GM18868 (cell line): ENCODE results near the gene SH3GLB2.
A peak's percentile ranks its signal among the peaks of the same experiment; 100 is the strongest.
"Not testable (repeated sequence)": the region's sequence is repeated elsewhere in the genome, so short reads cannot be mapped to it uniquely, and the experiment has no call there.

ENCODE experiments used
- ATAC-seq: cut with Tn5 transposase; IDR thresholded peaks from one replicate; pipeline ENCODE4 v1.9.1; 2021; ENCODE audit warnings: mild to moderate bottlenecking, moderate library complexity; ENCODE audit not compliant: unreplicated experiment

SH3GLB2 gene

GRCh38 chr9:129054163-129054851 lies 26.2 kb upstream of the SH3GLB2 start:
- ATAC-seq = no peak

- ATAC-seq = no peak
Observed at GRCh38 chr9:129053020-129053419, 24.9 kb upstream of the SH3GLB2 start.

GRCh38 chr9:129052592-129052991 lies 24.5 kb upstream of the SH3GLB2 start:
- no peak for ATAC-seq

GRCh38 chr9:129042016-129042415 lies 13.9 kb upstream of the SH3GLB2 start:
- ATAC-seq = no peak

GRCh38 chr9:129040113-129040643 lies 12.0 kb upstream of the SH3GLB2 start:
- no peak for ATAC-seq

GRCh38 chr9:129038109-129038852 lies 10.2 kb upstream of the SH3GLB2 start:
- no peak for ATAC-seq

GRCh38 chr9:129037767-129038098 lies 9.6 kb upstream of the SH3GLB2 start:
- ATAC-seq = no peak

GRCh38 chr9:129036923-129037766 lies 9.0 kb upstream of the SH3GLB2 start:
- ATAC-seq = no peak

GRCh38 chr9:129036241-129036922 lies 8.3 kb upstream of the SH3GLB2 start, which contains the start of gene MIGA2:
Gene MIGA2 (plus strand): TSS chr9:129036626. CDS start chr9:129040595, 3,969 bp downstream.
- ATAC-seq = peak; percentile 98

GRCh38 chr9:129035838-129036237 lies 7.7 kb upstream of the SH3GLB2 start:
- not testable (repeated sequence) for ATAC-seq

- ATAC-seq = no peak
Observed at GRCh38 chr9:129033216-129033615, 5.1 kb upstream of the SH3GLB2 start.

GRCh38 chr9:129032541-129033159 lies 4.5 kb upstream of the SH3GLB2 start:
- no peak for ATAC-seq

- no peak for ATAC-seq
Observed at GRCh38 chr9:129031514-129031913, 3.4 kb upstream of the SH3GLB2 start.

GRCh38 chr9:129030191-129030590 lies 2.1 kb upstream of the SH3GLB2 start:
- ATAC-seq = no peak

GRCh38 chr9:129027685-129028191 lies 393 bp downstream of the SH3GLB2 start:
- ATAC-seq = peak; percentile 50

- no peak for ATAC-seq
Observed at GRCh38 chr9:129027224-129027684, 877 bp downstream of the SH3GLB2 start.

- no peak for ATAC-seq
Observed at GRCh38 chr9:129026442-129027223, 1.5 kb downstream of the SH3GLB2 start.

- no peak for ATAC-seq
Observed at GRCh38 chr9:129023908-129024233, 4.3 kb downstream of the SH3GLB2 start.
